Measurements from ENCODE around the gene KSR1. TPM values are rescaled to one million over a fixed set of nuclear protein-coding genes. Genes with fewer than 3 reads are reported as not detected.
"Not testable (repeated sequence)": the region's sequence is repeated elsewhere in the genome, so short reads cannot be mapped to it uniquely, and the experiment has no call there.

Gene KSR1
- total RNA-seq, 1 donor from 2014 or later = 90.2 TPM

DNA sequence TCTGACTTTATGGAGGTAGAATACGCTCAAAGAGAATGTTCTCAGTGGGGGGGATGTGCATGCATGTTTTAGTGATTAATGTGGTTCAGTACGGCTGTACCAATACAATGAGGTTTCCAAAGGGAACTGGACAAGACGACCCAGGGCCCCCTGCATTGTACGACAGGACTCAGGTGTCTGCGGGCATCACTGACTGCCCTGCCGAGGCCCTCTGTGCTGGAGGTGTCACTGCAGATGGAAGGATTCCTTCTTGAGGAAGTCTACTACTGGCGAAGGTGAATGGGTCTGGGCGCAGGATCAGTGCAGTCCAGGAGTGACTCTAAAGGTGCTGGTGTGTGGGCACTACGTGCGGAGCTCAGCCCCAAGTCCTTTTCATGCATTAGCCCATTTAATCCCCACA is 171.3 kb downstream of the KSR1 start:
- TF ChIP-seq EZH2 (IDR thresholded peaks at IDR 0.05; ENCODE audit: insufficient read depth, low read length) = no peak
- TF ChIP-seq, protein P1, sequence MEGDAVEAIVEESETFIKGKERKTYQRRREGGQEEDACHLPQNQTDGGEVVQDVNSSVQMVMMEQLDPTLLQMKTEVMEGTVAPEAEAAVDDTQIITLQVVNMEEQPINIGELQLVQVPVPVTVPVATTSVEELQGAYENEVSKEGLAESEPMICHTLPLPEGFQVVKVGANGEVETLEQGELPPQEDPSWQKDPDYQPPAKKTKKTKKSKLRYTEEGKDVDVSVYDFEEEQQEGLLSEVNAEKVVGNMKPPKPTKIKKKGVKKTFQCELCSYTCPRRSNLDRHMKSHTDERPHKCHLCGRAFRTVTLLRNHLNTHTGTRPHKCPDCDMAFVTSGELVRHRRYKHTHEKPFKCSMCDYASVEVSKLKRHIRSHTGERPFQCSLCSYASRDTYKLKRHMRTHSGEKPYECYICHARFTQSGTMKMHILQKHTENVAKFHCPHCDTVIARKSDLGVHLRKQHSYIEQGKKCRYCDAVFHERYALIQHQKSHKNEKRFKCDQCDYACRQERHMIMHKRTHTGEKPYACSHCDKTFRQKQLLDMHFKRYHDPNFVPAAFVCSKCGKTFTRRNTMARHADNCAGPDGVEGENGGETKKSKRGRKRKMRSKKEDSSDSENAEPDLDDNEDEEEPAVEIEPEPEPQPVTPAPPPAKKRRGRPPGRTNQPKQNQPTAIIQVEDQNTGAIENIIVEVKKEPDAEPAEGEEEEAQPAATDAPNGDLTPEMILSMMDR (IDR thresholded peaks at IDR 0.05; ENCODE audit: insufficient read depth, low read depth, low read length) = no peak
- Histone ChIP-seq H4K20me1 (ENCODE audit: insufficient read depth, low read length) (peaks cover 11% of the 10 kb centered on the region), H3K4me2 (ENCODE audit: low read length) (no peak overlapping the region), H3K27ac (ENCODE audit: low read depth, low read length) (no peak overlapping the region), H3K79me2 (ENCODE audit: insufficient read depth, low read length) (no peaks in the 10 kb centered on the region), H3K9ac (ENCODE audit: low read length) (no peak overlapping the region), H3K36me3 (ENCODE audit: insufficient read depth, low read length) (peaks cover 15% of the 10 kb centered on the region), H2AFZ (ENCODE audit: low read depth, low read length) (no peak overlapping the region), H3K4me3 (ENCODE audit: insufficient read depth, low read depth, low read length) (no peak overlapping the region), H3K9me3 (ENCODE audit: insufficient read depth, low read depth, low read length) (no peaks in the 10 kb centered on the region), H3K4me1 (ENCODE audit: insufficient read depth, low read length) (peaks cover 4% of the 10 kb centered on the region), H3K27me3 (ENCODE audit: insufficient read depth, low read length) (no peaks in the 10 kb centered on the region)
- H3K9me3 Mint-ChIP-seq (ENCODE audit: unreplicated experiment) = no peaks in the 10 kb centered on the region
- H3K27ac Mint-ChIP-seq (ENCODE audit: unreplicated experiment) = no peak overlapping the region
- H3K4me3 Mint-ChIP-seq (ENCODE audit: unreplicated experiment) = no peak overlapping the region
- H3K36me3 Mint-ChIP-seq (ENCODE audit: low read depth, unreplicated experiment) = peaks cover 42% of the 10 kb centered on the region
- peaks cover 10% of the 10 kb centered on the region for H3K4me1 Mint-ChIP-seq (ENCODE audit: low read depth, unreplicated experiment)
- FAIRE-seq = no peak
- DNase-seq (ENCODE audit: low read depth) = no peak
- no peaks in the 10 kb centered on the region for H3K27me3 Mint-ChIP-seq (ENCODE audit: low read depth, unreplicated experiment)

DNA sequence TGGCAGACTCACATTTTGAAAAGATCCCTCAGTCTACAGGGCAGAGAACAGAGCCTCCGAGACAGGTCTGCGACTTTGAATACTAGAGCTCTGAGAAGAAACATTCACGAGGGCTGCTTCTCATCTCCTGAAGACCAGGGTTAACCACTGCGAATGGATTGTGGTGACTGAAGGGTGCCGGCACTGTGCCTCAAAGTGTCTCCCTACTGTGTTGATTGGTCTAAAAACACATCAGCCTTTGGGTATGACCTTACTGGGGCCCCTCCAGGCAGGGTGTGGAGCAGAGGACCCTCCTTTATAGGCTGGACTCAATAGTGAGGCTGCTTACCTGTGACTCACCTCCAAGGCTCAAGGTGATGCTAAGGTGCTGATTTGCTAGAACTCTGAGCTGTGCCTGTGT is 172.1 kb downstream of the KSR1 start:
- no peak overlapping the region for H3K4me2 ChIP-seq (ENCODE audit: low read length)
- peaks cover 34% of the 10 kb centered on the region for H3K36me3 Mint-ChIP-seq (ENCODE audit: low read depth, unreplicated experiment)
- H3K9me3 ChIP-seq (ENCODE audit: insufficient read depth, low read depth, low read length) = no peaks in the 10 kb centered on the region
- H3K4me3 Mint-ChIP-seq (ENCODE audit: unreplicated experiment) = no peak overlapping the region
- H3K27me3 ChIP-seq (ENCODE audit: insufficient read depth, low read length) = no peaks in the 10 kb centered on the region
- H3K4me1 Mint-ChIP-seq (ENCODE audit: low read depth, unreplicated experiment) = peaks cover 10% of the 10 kb centered on the region
- no peak overlapping the region for H3K27ac ChIP-seq (ENCODE audit: low read depth, low read length)
- H3K27me3 Mint-ChIP-seq (ENCODE audit: low read depth, unreplicated experiment) = no peaks in the 10 kb centered on the region
- peaks cover 8% of the 10 kb centered on the region for H3K4me1 ChIP-seq (ENCODE audit: insufficient read depth, low read length)
- no peak overlapping the region for H3K4me3 ChIP-seq (ENCODE audit: insufficient read depth, low read depth, low read length)
- FAIRE-seq (no peak), DNase-seq (ENCODE audit: low read depth) (no peak)
- TF ChIP-seq, protein P1 (IDR thresholded peaks at IDR 0.05; ENCODE audit: insufficient read depth, low read depth, low read length) = no peak
- no peak for TF ChIP-seq EZH2 (IDR thresholded peaks at IDR 0.05; ENCODE audit: insufficient read depth, low read length)
- no peaks in the 10 kb centered on the region for H3K79me2 ChIP-seq (ENCODE audit: insufficient read depth, low read length)
- H3K9me3 Mint-ChIP-seq (ENCODE audit: unreplicated experiment) = no peaks in the 10 kb centered on the region
- H3K27ac Mint-ChIP-seq (ENCODE audit: unreplicated experiment) = no peak overlapping the region
- H3K9ac ChIP-seq (ENCODE audit: low read length) = no peak overlapping the region
- no peak overlapping the region for H2AFZ ChIP-seq (ENCODE audit: low read depth, low read length)
- H4K20me1 ChIP-seq (ENCODE audit: insufficient read depth, low read length) = peaks cover 10% of the 10 kb centered on the region
- H3K36me3 ChIP-seq (ENCODE audit: insufficient read depth, low read length) = peaks cover 9% of the 10 kb centered on the region

DNA sequence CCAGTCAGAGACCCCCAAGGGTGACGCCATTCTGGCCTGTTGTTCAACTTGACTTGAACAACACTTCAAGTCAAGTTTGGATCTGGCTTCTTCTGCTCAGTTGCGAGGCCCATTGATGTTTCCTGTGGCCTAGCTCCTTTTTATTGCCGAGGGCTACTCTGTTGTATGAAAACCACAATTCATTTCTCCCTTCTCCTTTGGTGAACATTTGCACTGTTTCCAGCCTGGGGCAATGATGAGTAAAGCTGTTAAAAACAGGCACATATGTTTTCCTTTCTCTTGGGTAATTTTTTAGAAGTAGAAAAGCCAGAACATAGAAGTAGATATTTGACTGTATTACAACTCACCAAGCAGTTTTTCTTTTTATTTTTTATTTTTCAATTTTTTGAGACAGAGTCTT is 173.0 kb downstream of the KSR1 start:
- not testable (repeated sequence) for FAIRE-seq; H3K36me3 ChIP-seq (ENCODE audit: insufficient read depth, low read length); H3K27ac ChIP-seq (ENCODE audit: low read depth, low read length); H3K79me2 ChIP-seq (ENCODE audit: insufficient read depth, low read length); H3K9me3 ChIP-seq (ENCODE audit: insufficient read depth, low read depth, low read length); H2AFZ ChIP-seq (ENCODE audit: low read depth, low read length); H3K27me3 ChIP-seq (ENCODE audit: insufficient read depth, low read length); H3K4me3 ChIP-seq (ENCODE audit: insufficient read depth, low read depth, low read length); H3K4me2 ChIP-seq (ENCODE audit: low read length); DNase-seq (ENCODE audit: low read depth); H4K20me1 ChIP-seq (ENCODE audit: insufficient read depth, low read length); H3K4me1 ChIP-seq (ENCODE audit: insufficient read depth, low read length); H3K27ac Mint-ChIP-seq (ENCODE audit: unreplicated experiment); H3K9me3 Mint-ChIP-seq (ENCODE audit: unreplicated experiment); H3K4me3 Mint-ChIP-seq (ENCODE audit: unreplicated experiment); H3K9ac ChIP-seq (ENCODE audit: low read length); H3K27me3 Mint-ChIP-seq (ENCODE audit: low read depth, unreplicated experiment)
- Mint-ChIP-seq H3K4me1 (ENCODE audit: low read depth, unreplicated experiment) (peaks cover 10% of the 10 kb centered on the region), H3K36me3 (ENCODE audit: low read depth, unreplicated experiment) (peaks cover 29% of the 10 kb centered on the region)
